C1 segment of cervical spinal cord (tissue), 14 donors: ENCODE data around the gene KATNB1.

Source experiments
- DNase-seq, 14 donors: peaks; one replicate each; lab custom pipeline; 2025; lab: John Stamatoyannopoulos, UW

Gene KATNB1, protein sequence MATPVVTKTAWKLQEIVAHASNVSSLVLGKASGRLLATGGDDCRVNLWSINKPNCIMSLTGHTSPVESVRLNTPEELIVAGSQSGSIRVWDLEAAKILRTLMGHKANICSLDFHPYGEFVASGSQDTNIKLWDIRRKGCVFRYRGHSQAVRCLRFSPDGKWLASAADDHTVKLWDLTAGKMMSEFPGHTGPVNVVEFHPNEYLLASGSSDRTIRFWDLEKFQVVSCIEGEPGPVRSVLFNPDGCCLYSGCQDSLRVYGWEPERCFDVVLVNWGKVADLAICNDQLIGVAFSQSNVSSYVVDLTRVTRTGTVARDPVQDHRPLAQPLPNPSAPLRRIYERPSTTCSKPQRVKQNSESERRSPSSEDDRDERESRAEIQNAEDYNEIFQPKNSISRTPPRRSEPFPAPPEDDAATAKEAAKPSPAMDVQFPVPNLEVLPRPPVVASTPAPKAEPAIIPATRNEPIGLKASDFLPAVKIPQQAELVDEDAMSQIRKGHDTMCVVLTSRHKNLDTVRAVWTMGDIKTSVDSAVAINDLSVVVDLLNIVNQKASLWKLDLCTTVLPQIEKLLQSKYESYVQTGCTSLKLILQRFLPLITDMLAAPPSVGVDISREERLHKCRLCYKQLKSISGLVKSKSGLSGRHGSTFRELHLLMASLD

DNA sequence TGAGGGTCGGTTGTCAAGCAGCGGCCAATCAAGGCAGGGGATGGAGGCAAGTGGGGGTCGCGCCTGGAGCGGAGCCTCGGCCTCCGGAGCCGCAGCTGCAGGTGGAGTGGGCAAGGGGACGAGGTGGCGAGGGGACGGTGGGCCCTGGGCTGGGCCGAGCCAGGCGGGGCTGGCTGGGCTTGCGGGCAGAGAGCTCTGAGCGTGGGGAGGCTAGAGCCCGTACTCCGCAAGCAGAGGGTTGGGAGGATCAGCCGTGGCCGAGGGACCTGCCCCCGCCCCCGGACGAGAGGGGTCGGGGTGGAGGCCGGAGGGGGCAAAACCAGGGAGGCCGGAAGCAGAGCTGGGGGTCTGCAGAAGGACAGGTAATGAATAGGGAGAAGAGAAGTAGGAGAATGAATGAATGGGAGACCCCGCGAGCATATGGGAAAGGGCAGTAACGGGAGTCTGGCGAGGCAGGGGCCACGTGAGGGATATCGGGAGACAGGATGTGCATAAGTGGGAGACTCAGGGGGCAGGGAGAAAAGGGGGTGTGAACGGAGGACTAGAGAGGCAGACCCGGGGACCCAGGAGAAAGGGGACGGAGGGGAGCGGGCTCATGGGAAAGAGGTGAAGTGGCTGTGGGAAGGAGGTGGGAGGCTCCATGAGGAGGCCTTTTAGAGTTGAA, at the start of gene KATNB1:
Gene KATNB1 (plus strand): TSS at position 16 of the 664 bp plus-strand sequence. CDS start 1,474 bp downstream, outside the sequence.
- no peak for DNase-seq

- no peak for DNase-seq
These were observed 49.0 kb upstream of the KATNB1 start for GRCh38 chr16:57686577-57686976.

GRCh38 chr16:57687363-57687929, 48.1 kb upstream of the KATNB1 start:
- DNase-seq = no peak

DNA sequence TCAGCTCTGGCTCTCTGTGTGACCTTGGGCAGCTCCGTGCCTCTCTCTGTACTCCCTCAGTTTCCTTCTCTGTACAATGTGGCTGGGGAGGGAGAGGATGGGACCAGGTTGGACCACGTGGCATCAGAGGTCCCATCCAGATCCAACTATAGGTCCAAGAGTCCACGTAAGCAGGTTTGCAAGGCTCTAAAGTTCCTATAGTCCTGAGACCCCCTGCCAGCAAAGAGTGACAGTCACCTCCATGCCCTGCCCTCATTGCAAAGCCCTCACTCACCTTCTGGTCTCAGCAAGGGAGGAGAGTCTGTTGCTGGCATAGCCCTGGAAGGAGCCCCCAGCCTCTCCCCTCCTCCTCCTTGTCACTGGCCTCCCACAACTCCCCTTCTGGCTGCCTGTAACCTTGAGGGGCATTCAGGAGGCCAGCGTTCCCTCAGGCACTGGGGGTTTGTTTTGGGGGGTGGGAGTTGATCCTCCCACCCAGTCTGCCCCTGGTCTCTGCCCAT, 47.0 kb upstream of the KATNB1 start:
- no peak for DNase-seq

DNA sequence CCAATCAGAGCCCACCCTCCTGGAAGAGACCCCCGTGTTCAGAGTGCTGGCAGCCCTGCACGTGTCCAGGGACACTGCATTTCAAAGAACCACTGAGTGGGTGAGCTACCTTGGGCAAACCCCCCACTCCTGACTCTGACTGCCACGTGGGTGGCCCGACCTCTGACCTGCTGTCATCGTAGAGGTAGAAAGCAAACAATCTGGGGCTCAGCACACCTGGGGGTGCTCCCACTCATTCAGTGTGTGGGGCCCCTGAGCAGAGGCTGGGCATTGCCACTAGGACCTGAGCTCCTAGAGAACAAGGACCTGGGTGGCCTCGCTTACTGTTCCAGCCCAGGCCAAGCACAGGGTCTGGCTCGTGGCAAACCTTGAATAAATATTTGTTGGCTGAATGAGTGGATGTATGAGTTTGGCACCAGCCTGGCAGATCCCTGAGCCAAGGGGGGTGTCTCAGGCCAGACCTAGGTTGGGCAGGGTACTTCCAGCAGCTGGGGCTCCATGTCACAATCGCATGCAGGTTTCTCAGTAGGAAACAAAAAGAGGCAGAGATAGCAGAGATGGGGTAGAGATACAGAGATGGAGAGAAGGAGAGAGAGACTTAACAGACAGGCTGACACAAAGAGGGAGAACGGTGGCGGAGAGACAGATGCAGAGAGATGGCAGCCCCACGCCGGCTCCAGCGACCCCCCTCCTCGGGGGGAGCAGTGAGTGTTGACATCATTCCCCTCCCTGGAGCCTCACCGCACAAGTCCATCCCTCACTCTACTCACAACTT, 46.4 kb upstream of the KATNB1 start:
- no peak for DNase-seq

DNA sequence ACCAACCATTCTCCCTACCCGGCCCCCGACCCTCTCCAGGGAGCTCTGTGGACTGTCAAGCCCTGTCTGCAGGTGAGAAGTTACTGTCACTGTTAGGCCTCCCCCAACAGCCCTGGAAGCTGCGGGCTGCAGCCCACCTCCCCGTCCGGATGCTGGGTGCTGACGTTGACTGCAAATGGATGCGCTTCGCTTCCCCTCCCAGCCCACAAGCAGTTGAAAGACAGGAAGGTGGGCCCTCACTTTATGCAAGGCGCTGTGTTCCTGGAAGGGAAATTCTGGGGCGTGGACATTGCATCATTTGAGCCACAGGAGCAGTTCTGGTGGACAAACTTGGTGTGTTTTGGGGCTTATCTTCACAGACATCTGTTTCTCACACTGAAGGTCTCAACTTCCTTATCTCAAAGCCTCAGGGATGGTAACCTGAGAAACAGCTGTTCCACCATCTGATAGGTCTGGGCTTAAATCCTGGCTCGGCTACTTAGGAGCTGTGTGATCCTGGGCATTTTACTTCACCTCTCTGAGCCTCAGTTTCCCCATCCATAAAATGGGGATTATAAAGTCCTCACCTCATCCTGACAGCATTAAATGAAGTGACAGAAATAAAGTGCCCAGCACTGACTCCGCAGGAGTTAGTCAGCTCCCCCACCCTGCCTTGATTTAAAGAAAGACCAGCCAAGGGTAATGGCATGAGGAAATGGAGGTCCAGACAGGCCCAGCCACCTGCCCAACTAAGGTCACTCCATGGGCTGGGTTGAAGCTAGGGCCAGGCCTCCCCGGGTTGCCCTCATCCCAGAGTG, 45.6 kb upstream of the KATNB1 start:
- no peak for DNase-seq

DNA sequence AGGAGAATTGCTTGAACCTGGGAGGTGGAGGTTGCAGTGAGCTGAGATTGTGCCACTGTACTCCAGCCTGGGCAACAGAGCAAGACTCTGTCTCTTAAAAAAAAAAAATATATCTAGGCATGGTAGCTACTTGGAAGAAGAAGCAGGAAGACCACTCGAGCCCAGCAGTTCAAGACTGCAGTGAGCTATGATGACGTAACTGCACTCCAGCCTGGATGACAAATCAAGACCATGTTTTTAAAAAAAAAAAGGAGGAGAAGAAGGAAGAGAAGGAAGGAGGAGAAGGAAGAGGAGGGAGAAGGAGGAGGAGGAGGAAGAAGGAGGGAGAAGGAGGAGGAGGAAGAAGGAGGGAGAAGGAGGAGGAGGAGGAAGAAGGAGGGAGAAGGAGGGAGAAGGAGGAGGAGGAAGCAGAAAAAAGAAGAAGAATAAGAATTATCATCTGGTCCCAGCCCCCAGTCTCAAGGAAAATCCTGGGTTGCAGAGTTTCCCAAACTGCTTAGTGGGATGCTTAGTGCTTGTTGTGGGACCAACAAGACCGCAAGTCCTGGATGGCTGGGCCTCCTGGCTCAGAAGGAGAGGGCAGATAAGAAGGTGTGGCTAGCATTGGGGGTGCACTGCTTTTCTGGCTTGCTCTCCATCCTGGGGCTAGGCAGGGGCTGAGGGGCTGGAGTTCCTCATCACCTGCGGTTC, 44.6 kb upstream of the KATNB1 start:
- no peak for DNase-seq

DNA sequence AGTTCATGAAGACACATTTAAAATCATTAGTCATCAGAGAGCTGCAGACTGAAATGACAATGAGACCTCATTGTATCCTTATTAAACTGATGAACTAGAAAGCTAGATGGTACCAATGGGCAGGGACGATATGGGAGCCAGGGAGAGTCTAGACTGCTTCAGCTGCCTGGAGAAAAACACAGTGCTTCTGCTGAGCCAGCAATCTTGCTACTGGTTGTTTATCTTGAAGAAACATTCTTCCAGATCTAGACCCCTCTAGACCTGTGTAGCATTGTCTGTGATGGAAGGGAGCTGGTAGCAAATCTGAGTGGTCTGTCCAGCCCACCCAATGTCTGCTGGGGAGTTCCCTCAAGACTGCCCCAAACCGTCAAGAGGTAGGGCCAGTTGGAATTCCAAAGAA, 42.9 kb upstream of the KATNB1 start:
- DNase-seq = no peak

DNA sequence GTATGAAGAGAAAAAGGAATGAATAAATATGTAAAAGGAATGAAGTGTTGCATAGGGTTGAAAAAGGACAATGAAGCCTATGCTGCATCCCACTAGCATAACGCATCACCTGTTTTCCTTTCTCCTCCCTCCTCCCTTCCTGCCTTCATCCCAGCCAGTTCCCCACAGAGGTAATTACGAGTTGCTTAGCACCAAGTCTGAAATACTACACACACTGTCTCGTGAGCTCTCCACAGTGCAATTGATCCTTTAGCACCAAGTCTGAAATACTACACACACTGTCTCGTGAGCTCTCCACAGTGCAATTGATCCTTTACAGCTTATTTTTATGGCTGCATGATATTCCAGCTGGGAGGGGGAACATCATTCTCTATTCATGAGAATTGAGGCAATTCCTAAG, 42.0 kb upstream of the KATNB1 start:
- DNase-seq = no peak

DNA sequence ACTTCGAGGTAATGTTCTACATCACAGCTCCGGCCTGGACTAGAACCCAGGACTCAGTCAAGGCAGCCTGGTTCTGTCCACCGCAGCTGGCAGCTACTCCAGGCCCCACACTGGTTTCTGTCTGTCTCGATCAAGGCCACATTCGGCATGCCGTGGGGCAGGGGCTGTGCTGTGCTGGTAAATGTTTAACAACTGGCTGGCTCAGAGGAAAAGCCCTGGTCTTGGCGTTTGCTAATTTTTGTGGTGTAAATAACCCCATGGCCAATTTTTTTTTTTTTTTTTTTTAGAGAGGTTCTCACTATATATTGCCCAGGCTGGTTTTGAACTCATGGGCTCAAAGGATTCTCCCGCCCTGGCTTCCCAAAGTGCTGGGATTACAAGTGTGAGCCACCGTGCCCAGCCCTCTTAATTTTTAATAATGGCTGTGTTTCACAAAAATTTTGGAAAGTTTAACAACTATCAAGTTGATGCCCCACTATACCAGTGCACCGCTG, 41.3 kb upstream of the KATNB1 start:
- DNase-seq = no peak

DNA sequence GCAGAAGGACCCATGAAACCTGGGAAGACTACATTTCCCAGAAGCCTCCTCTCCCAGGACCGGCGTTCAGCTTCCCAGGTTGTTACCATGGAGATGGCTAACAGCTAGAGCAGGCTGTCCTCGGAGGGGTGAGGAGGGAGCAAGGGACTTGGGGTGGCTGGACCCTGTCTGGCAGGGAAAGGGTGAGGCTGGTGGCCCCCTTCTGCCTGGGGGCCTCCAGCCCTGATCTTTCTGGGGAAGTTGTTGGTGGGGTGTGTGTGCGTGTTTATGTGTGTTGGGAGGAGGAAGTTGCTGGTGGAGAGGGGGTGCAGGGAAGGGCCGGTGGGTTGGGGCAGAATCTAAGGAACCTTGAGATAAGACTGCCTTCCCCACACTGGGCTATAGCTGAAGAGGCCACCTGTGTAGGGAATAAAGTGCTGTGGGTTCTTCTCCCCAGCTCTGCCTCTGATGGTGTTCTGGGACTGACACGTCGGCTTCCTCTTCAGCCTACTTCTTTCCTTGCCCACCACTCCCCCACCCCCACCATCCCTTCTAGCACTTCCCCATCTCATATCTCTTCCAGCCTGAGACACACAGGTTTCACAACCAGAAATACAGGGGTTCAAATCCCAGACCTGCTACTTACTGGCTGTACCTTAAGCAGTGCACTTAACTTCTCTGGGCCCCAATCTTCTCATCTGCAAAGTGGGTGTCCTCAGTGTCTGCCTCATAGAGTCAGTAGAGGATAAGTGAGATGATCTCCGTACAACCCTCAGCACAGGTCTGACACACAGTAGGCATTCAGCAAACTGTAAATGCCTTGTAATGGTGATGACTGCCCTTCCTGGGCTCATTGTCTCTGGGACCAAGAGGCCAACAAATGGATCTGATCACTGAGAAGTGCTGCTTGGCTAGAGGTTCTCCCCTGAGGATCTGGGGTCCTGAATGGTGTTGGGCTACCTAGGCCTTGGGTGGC, 40.6 kb upstream of the KATNB1 start, which contains the start of gene DRC7:
Gene DRC7 (plus strand): TSS at position 82 of the 955 bp plus-strand sequence. CDS start 3,144 bp downstream, outside the sequence.
- DNase-seq = peak in 6 of 14 donors; percentile 26 to 59 (median 38)

- DNase-seq = no peak
These were observed 39.9 kb upstream of the KATNB1 start for GRCh38 chr16:57695680-57696069.

DNA sequence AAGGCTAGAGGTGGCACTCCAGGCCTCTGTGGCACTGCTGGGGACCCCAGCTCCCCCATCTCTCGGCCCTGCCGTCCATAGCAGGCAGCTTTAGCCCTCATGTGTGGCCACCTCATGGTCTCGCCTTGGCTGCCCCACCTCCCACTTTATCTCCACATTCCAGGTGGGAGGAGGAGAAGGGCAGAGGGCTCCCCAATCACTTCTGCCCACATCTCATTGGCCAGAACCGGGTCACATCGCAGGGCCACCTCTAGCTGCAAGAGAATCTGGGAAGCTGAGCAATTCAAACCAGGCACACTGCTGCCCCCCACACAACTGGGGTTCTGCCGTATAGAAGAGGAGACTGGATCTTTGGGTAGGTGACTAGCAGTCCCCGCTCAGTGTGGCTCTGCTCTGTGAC, 39.3 kb upstream of the KATNB1 start:
- no peak for DNase-seq

- no peak for DNase-seq
These were observed 37.6 kb upstream of the KATNB1 start for GRCh38 chr16:57697896-57698537.

DNA sequence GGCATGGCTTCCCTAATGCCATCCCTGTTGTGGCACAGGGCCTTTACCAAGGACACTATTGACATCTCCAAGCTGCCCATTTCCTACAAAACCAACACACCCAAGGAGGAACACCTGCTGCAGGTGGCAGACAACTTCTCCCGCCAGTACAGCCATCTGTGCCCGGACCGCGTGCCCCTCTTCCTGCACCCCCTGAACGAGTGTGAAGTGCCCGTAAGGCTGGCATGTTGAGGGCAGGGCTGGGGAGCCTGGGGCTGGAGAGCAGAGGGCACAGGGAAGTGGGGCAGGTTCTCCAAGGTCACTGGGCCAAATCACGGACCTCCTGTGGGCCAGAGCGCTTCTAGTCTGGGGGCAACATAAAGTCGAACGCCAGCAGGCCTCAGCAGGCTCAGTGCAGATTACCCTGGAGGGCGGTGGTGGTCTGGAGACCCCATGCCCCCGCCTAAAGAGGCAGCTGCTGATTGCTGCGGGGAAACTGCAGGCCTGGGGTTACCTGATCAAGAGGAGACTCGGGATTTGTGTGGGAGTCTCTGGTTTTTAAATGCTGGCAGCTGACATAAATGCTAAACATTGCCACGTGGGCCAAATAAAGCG, 36.7 kb upstream of the KATNB1 start:
- DNase-seq = no peak

DNA sequence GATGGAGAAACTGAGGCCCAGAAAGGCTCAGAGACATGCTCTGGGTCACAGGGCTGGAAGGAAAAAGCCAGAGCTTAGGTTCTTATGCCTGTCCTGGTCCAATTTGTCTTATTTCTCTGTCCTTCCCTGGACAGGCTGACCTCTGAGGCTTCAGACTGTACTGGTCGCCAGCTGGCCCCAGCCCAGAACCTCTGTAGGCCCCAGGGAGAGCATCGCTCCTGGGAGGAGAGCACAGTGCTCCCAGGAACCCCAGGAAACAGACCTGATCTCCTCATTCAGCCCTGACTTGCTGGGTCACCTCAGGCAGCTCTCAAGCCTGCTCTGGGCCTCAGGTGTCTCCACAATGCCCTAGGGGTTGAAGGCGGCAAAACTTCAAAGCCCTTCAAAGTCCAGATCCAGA, 36.1 kb upstream of the KATNB1 start:
- DNase-seq = no peak

- DNase-seq = no peak
These were observed 35.7 kb upstream of the KATNB1 start for GRCh38 chr16:57699899-57700298.
